ENCODE results near the gene FER. TPM values are rescaled to one million over a fixed set of nuclear protein-coding genes. Genes with fewer than 3 reads are reported as not detected.

Gene FER
- total RNA-seq, 1 experiment from 2014 or later = 19.4 TPM

DNA sequence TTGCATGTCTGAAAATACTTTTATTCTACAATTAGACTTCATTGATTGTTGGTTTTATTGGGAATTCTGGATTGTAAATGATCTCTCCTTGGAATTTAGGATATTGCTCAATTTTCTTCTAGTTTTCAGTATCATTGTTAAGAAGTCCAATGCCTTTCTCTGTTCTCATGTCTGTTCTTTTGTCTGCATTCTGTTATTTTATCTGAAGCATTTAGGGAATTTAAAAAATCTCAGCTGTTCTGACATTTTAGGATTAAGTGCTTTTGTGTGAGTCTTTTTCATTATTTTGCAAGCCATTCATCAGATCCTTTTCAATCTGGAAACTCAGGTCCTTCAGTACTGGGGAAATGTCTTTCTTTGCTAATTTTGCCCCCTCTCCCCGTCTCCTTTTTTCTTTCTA lies 4.4 kb upstream of the FER start:
- no TSS peak for BruUV-seq (replicated peaks)
- 0 out of 2 replicates have a peak, but pooled peaks cover 6% of the 10 kb centered on the region for H3K79me2 ChIP-seq (ENCODE audit: low read length)
- TF ChIP-seq EZH2 (IDR thresholded peaks at IDR 0.05; ENCODE audit: low read length, unreplicated experiment) = no peak
- TF ChIP-seq, protein P1, sequence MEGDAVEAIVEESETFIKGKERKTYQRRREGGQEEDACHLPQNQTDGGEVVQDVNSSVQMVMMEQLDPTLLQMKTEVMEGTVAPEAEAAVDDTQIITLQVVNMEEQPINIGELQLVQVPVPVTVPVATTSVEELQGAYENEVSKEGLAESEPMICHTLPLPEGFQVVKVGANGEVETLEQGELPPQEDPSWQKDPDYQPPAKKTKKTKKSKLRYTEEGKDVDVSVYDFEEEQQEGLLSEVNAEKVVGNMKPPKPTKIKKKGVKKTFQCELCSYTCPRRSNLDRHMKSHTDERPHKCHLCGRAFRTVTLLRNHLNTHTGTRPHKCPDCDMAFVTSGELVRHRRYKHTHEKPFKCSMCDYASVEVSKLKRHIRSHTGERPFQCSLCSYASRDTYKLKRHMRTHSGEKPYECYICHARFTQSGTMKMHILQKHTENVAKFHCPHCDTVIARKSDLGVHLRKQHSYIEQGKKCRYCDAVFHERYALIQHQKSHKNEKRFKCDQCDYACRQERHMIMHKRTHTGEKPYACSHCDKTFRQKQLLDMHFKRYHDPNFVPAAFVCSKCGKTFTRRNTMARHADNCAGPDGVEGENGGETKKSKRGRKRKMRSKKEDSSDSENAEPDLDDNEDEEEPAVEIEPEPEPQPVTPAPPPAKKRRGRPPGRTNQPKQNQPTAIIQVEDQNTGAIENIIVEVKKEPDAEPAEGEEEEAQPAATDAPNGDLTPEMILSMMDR (conservative IDR thresholded peaks at IDR 0.05; ENCODE audit: low read depth, low read length) = no peak
- TF ChIP-seq EZH2phosphoT487 (IDR thresholded peaks at IDR 0.05; ENCODE audit: borderline replicate concordance, low read length) = no peak
- ChIA-PET POLR2A (ENCODE audit: unreplicated experiment) (no interaction called here), CTCF (no interaction called here)
- H3K4me2 ChIP-seq (ENCODE audit: low read length) = no peak overlapping the region
- ATAC-seq (no peak), DNase-seq (no peak)
- no peak overlapping the region for H3K27ac ChIP-seq (ENCODE audit: low read length)
- no peaks in the 10 kb centered on the region for H3K36me3 ChIP-seq (ENCODE audit: low read depth, low read length)
- no peaks in the 10 kb centered on the region for H4K20me1 ChIP-seq (ENCODE audit: low read length)
- H3K4me1 ChIP-seq (ENCODE audit: insufficient read depth, low read length) = peaks cover 7% of the 10 kb centered on the region; the same call in 1 of the 2 replicates
- H3K27me3 ChIP-seq (ENCODE audit: low read length) = no peaks in the 10 kb centered on the region
- H2AFZ ChIP-seq (ENCODE audit: low read length) = no peak overlapping the region
- H3K9ac ChIP-seq (ENCODE audit: low read length) = no peak overlapping the region
- no peaks in the 10 kb centered on the region for H3F3A ChIP-seq (ENCODE audit: low read length, unreplicated experiment)
- no peaks in the 10 kb centered on the region for H3K9me3 ChIP-seq (ENCODE audit: low read length)
- no peak overlapping the region for H3K4me3 ChIP-seq (ENCODE audit: low read length)
- no peaks in the 10 kb centered on the region for H3K9me2 ChIP-seq (replicated peaks; ENCODE audit: low read length)
- intact Hi-C loops (cut with micrococcal nuclease) = no loop called here

DNA sequence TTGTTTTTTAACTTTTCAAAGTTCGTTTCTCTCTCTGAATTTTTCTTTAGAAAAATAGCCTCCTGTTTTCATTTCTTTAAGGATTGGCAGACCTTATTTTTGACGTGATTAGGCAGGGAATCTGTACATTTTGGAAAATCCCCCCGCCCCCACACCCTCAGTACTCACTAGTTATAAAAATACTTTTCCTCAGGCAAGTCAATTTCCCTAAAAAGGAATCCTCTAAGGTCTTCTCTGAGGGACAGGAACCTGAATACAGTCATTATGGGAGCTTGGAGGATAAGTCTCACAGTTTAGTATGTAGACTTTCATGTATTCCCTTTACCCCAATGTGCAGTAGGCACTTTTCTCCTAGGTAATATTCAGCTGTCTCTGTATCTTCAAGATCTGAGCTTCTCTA lies 3.9 kb upstream of the FER start:
- ChIA-PET POLR2A (ENCODE audit: unreplicated experiment) (no interaction called here), CTCF (no interaction called here)
- Histone ChIP-seq H3K4me1 (ENCODE audit: insufficient read depth, low read length) (peaks cover 7% of the 10 kb centered on the region; the same call in 1 of the 2 replicates), H3K27ac (ENCODE audit: low read length) (no peak overlapping the region), H3F3A (ENCODE audit: low read length, unreplicated experiment) (no peaks in the 10 kb centered on the region), H3K27me3 (ENCODE audit: low read length) (no peaks in the 10 kb centered on the region), H3K9ac (ENCODE audit: low read length) (no peak overlapping the region), H3K9me3 (ENCODE audit: low read length) (no peaks in the 10 kb centered on the region), H3K79me2 (ENCODE audit: low read length) (0 out of 2 replicates have a peak, but pooled peaks cover 6% of the 10 kb centered on the region), H3K4me3 (ENCODE audit: low read length) (no peak overlapping the region), H4K20me1 (ENCODE audit: low read length) (no peaks in the 10 kb centered on the region), H3K9me2 (replicated peaks; ENCODE audit: low read length) (no peaks in the 10 kb centered on the region), H3K4me2 (ENCODE audit: low read length) (no peak overlapping the region), H2AFZ (ENCODE audit: low read length) (no peak overlapping the region), H3K36me3 (ENCODE audit: low read depth, low read length) (no peaks in the 10 kb centered on the region)
- DNase-seq (no peak), ATAC-seq (no peak)
- no TSS peak for BruUV-seq (replicated peaks)
- intact Hi-C loops (cut with micrococcal nuclease) = no loop called here
- TF ChIP-seq EZH2phosphoT487 (IDR thresholded peaks at IDR 0.05; ENCODE audit: borderline replicate concordance, low read length) (no peak), EZH2 (IDR thresholded peaks at IDR 0.05; ENCODE audit: low read length, unreplicated experiment) (no peak)
- TF ChIP-seq, protein P1 (conservative IDR thresholded peaks at IDR 0.05; ENCODE audit: low read depth, low read length) = no peak

DNA sequence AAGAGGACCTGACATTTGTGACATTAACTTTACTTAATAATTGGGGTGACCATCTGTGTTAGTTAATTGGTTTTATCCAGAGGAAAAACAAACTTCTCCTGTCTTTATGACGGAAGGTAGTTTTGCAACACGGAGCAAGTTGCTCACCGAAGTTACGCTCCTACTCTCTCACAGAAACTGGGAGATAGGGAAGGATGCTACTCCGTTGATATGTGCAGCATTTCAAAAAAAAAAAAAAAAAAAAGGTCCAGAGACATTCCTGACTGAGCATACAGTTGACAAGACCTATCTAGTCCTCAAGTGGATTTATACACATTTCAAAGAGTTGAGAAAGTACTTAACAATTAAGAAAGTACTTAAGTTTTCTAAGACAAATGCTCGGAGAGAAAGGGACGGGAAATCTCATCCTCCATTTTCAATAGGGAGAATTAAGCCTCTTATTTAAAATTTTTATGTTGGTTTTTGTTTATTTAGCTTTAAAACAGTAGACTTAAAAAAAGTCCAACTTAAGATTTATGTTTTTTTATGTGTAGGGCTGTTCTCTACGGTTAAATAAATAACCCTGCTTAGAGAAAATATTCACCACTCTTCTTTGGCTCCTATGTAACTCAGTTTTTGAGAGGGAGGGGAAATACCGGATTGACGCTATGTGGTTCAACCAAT lies 455 bp upstream of the FER start:
- Histone ChIP-seq H3F3A (ENCODE audit: low read length, unreplicated experiment) (no peaks in the 10 kb centered on the region), H3K27ac (ENCODE audit: low read length) (peak overlapping the region; percentile 77; the same call in 1 of the 2 replicates), H3K27me3 (ENCODE audit: low read length) (no peaks in the 10 kb centered on the region), H3K9me3 (ENCODE audit: low read length) (no peaks in the 10 kb centered on the region), H3K9ac (ENCODE audit: low read length) (peak overlapping the region; percentile 93; the same call in 1 of the 2 replicates), H2AFZ (ENCODE audit: low read length) (peak overlapping the region; percentile 82), H3K4me1 (ENCODE audit: insufficient read depth, low read length) (peaks cover 23% of the 10 kb centered on the region; the same call in 1 of the 2 replicates), H4K20me1 (ENCODE audit: low read length) (no peaks in the 10 kb centered on the region), H3K79me2 (ENCODE audit: low read length) (peaks cover 39% of the 10 kb centered on the region), H3K9me2 (replicated peaks; ENCODE audit: low read length) (no peaks in the 10 kb centered on the region), H3K4me2 (ENCODE audit: low read length) (peak overlapping the region; percentile 92), H3K36me3 (ENCODE audit: low read depth, low read length) (no peaks in the 10 kb centered on the region), H3K4me3 (ENCODE audit: low read length) (peak overlapping the region; percentile 77)
- no TSS peak for BruUV-seq (replicated peaks)
- CTCF ChIA-PET = no interaction called here
- intact Hi-C loops (cut with micrococcal nuclease) = no loop called here
- POLR2A ChIA-PET (ENCODE audit: unreplicated experiment) = interaction anchor here (0.7 to 1.0 kb wide), 2 partner anchors 111 to 154 kb away, joined by 5 read pairs; no protein-coding TSS in a partner anchor
- ATAC-seq (no peak), DNase-seq (no peak)
- TF ChIP-seq, protein P1 (conservative IDR thresholded peaks at IDR 0.05; ENCODE audit: low read depth, low read length) = no peak
- TF ChIP-seq EZH2phosphoT487 (IDR thresholded peaks at IDR 0.05; ENCODE audit: borderline replicate concordance, low read length) (no peak), EZH2 (IDR thresholded peaks at IDR 0.05; ENCODE audit: low read length, unreplicated experiment) (no peak)
